Loucy (cell line): ENCODE results near the gene PIGQ.
A peak's percentile ranks its signal among the peaks of the same experiment; 100 is the strongest.

Experiments used
- H2AFZ ChIP-seq: fragments of 200-600 bp; sonication (generic); 2 replicates; pipeline ENCODE4 v1.6.0; 2016; ENCODE audit warnings: antibody characterized with exemption, mild to moderate bottlenecking, low read length, moderate library complexity
- H3F3A ChIP-seq: fragments of 200-600 bp; 2 replicates; pipeline ENCODE4 v1.6.0; 2016; ENCODE audit warnings: antibody characterized with exemption, low read depth, mild to moderate bottlenecking
- H3K27me3 ChIP-seq: fragments of 200-600 bp; sonication (generic); 2 replicates; pipeline ENCODE4 v1.6.1; 2014; ENCODE audit warnings: low read length, mild to moderate bottlenecking; ENCODE audit not compliant: insufficient read depth, poor library complexity, severe bottlenecking
- H3K36me3 ChIP-seq: fragments of 200-600 bp; sonication (generic); 2 replicates; pipeline ENCODE4 v1.6.1; 2016; ENCODE audit warnings: low read length; ENCODE audit not compliant: insufficient read depth
- H3K4me1 ChIP-seq: fragments of 200-600 bp; sonication (generic); 2 replicates; pipeline ENCODE4 v1.5.1; 2014; ENCODE audit warnings: low read length, mild to moderate bottlenecking; ENCODE audit not compliant: insufficient read depth, poor library complexity, severe bottlenecking
- H3K4me2 ChIP-seq: fragments of 200-600 bp; sonication (generic); 2 replicates; pipeline ENCODE4 v1.6.0; 2014; ENCODE audit warnings: antibody characterized with exemption, low read length, low read depth, mild to moderate bottlenecking; ENCODE audit not compliant: poor library complexity, severe bottlenecking
- H3K4me3 ChIP-seq: fragments of 200-600 bp; sonication (generic); 2 replicates; pipeline ENCODE4 v1.5.1; 2014; ENCODE audit warnings: low read length, mild to moderate bottlenecking, mixed read lengths; ENCODE audit not compliant: poor library complexity, severe bottlenecking
- H3K79me2 ChIP-seq: fragments of 200-600 bp; sonication (generic); 2 replicates; pipeline ENCODE4 v1.6.1; 2014; ENCODE audit warnings: low read length; ENCODE audit not compliant: insufficient read depth
- H3K9ac ChIP-seq: fragments of 200-600 bp; sonication (generic); 2 replicates; pipeline ENCODE4 v1.6.0; 2014; ENCODE audit warnings: mild to moderate bottlenecking, low read depth, low read length, moderate library complexity; ENCODE audit not compliant: poor library complexity, severe bottlenecking
- H3K9me2 ChIP-seq: fragments of 200-600 bp; sonication (generic); replicated peaks from 2 replicates; pipeline ENCODE4 v1.6.1; 2016; ENCODE audit warnings: low read depth, low read length, mixed read lengths
- H3K9me3 ChIP-seq: fragments of 200-600 bp; sonication (generic); 2 replicates; pipeline ENCODE4 v1.6.1; 2014; ENCODE audit warnings: mild to moderate bottlenecking, antibody characterized with exemption, low read length, low read depth; ENCODE audit not compliant: insufficient read depth
- H4K20me1 ChIP-seq: fragments of 200-600 bp; sonication (generic); 2 replicates; pipeline ENCODE4 v1.6.0; 2014; ENCODE audit warnings: antibody characterized with exemption, low read length, mild to moderate bottlenecking; ENCODE audit not compliant: insufficient read depth, poor library complexity, severe bottlenecking
- CTCF ChIP-seq: fragments of 200-600 bp; sonication (generic); conservative IDR thresholded peaks from 2 replicates; pipeline ENCODE4 v1.5.1; 2014; ENCODE audit warnings: mild to moderate bottlenecking, antibody characterized with exemption, low read length
- EZH2phosphoT487 ChIP-seq: fragments of 200-600 bp; IDR thresholded peaks from 2 replicates; pipeline ENCODE4 v1.6.1; 2018; ENCODE audit warnings: antibody characterized with exemption, mild to moderate bottlenecking, moderate library complexity, borderline replicate concordance

PIGQ gene

GRCh38 chr16:593807-594206 lies 24.0 kb downstream of the PIGQ start:
- no peaks in the 10 kb centered on the region for H3K9me3 ChIP-seq
- peak overlapping the region; percentile 85 for H3K4me2 ChIP-seq
- peaks cover 25% of the 10 kb centered on the region for H3K4me1 ChIP-seq
- peak overlapping the region; percentile 62 for H3K9ac ChIP-seq
- H3K79me2 ChIP-seq = peaks cover 54% of the 10 kb centered on the region; the same call in 1 of the 2 replicates
- H2AFZ ChIP-seq = no peak overlapping the region
- H3K4me3 ChIP-seq = no peak overlapping the region
- no peaks in the 10 kb centered on the region for H3K27me3 ChIP-seq
- H3K36me3 ChIP-seq = no peaks in the 10 kb centered on the region
- TF ChIP-seq CTCF = no peak
- TF ChIP-seq EZH2phosphoT487 = no peak
- peaks cover 6% of the 10 kb centered on the region for H4K20me1 ChIP-seq
- no peaks in the 10 kb centered on the region for H3K9me2 ChIP-seq
- no peaks in the 10 kb centered on the region for H3F3A ChIP-seq

GRCh38 chr16:595094-595528 lies 25.3 kb downstream of the PIGQ start:
- no peak overlapping the region for H3K4me2 ChIP-seq
- no peak overlapping the region for H3K4me3 ChIP-seq
- no peaks in the 10 kb centered on the region; the same call in 1 of the 2 replicates for H3K36me3 ChIP-seq
- no peaks in the 10 kb centered on the region for H3K9me2 ChIP-seq
- no peaks in the 10 kb centered on the region for H3K27me3 ChIP-seq
- peaks cover 25% of the 10 kb centered on the region for H3K4me1 ChIP-seq
- H3K79me2 ChIP-seq = peaks cover 54% of the 10 kb centered on the region; the same call in 1 of the 2 replicates
- H3F3A ChIP-seq = no peaks in the 10 kb centered on the region
- H3K9me3 ChIP-seq = no peaks in the 10 kb centered on the region
- TF ChIP-seq CTCF (no peak), EZH2phosphoT487 (no peak)
- H4K20me1 ChIP-seq = peaks cover 6% of the 10 kb centered on the region
- no peak overlapping the region for H3K9ac ChIP-seq
- no peak overlapping the region for H2AFZ ChIP-seq

- Histone ChIP-seq H3K9me2 (no peaks in the 10 kb centered on the region), H3K9ac (no peak overlapping the region), H2AFZ (no peak overlapping the region), H3K9me3 (no peaks in the 10 kb centered on the region), H3K4me3 (no peak overlapping the region), H3K36me3 (no peaks in the 10 kb centered on the region; the same call in 1 of the 2 replicates), H4K20me1 (no peaks in the 10 kb centered on the region), H3K79me2 (peaks cover 44% of the 10 kb centered on the region; the same call in 1 of the 2 replicates), H3F3A (no peaks in the 10 kb centered on the region), H3K4me1 (peaks cover 18% of the 10 kb centered on the region), H3K27me3 (no peaks in the 10 kb centered on the region), H3K4me2 (no peak overlapping the region)
- TF ChIP-seq EZH2phosphoT487 = no peak
- no peak for TF ChIP-seq CTCF
Measured at GRCh38 chr16:595942-596735, 26.4 kb downstream of the PIGQ start.
